ENCODE data around the gene CDK6.

CDK6 gene

GRCh38 chr7:92723943-92724342, 112.4 kb downstream of the CDK6 start:
- H3K36me3 ChIP-seq (ENCODE audit: insufficient read depth, low read length) = peaks cover 39% of the 10 kb centered on the region
- H3K27ac ChIP-seq (ENCODE audit: low read depth, low read length, poor library complexity, severe bottlenecking) = no peak overlapping the region
- H3K79me2 ChIP-seq (ENCODE audit: insufficient read depth, low read length) = no peaks in the 10 kb centered on the region
- H4K20me1 ChIP-seq (ENCODE audit: insufficient read depth, low read length) = no peaks in the 10 kb centered on the region
- peaks cover 14% of the 10 kb centered on the region for H3K4me1 ChIP-seq (ENCODE audit: insufficient read depth, low read length, severe bottlenecking)
- no peak overlapping the region for H2AFZ ChIP-seq (ENCODE audit: low read length)
- TF ChIP-seq EZH2 (IDR thresholded peaks at IDR 0.05; ENCODE audit: borderline replicate concordance, low read length) (no peak), CTCF (IDR thresholded peaks at IDR 0.05; ENCODE audit: low read length) (no peak)
- no peak overlapping the region for H3K9ac ChIP-seq (ENCODE audit: low read length)
- H3K4me3 ChIP-seq (ENCODE audit: low read depth, low read length, poor library complexity, severe bottlenecking) = no peak overlapping the region
- no peaks in the 10 kb centered on the region for H3K9me3 ChIP-seq (ENCODE audit: low read length)
- no peaks in the 10 kb centered on the region for H3K27me3 ChIP-seq (ENCODE audit: insufficient read depth, low read length)
- H3F3A ChIP-seq (ENCODE audit: insufficient read depth, low read length) = no peaks in the 10 kb centered on the region
- H3K4me2 ChIP-seq (ENCODE audit: low read length) = no peak overlapping the region
- no peaks in the 10 kb centered on the region for H3K9me2 ChIP-seq (ENCODE audit: low read depth, low read length)

GRCh38 chr7:92723205-92723604, 113.2 kb downstream of the CDK6 start:
- Histone ChIP-seq H3F3A (ENCODE audit: insufficient read depth, low read length) (no peaks in the 10 kb centered on the region), H3K27me3 (ENCODE audit: insufficient read depth, low read length) (no peaks in the 10 kb centered on the region), H3K36me3 (ENCODE audit: insufficient read depth, low read length) (peaks cover 39% of the 10 kb centered on the region), H2AFZ (ENCODE audit: low read length) (no peak overlapping the region), H3K9me2 (ENCODE audit: low read depth, low read length) (no peaks in the 10 kb centered on the region), H3K9ac (ENCODE audit: low read length) (no peak overlapping the region), H4K20me1 (ENCODE audit: insufficient read depth, low read length) (no peaks in the 10 kb centered on the region), H3K27ac (ENCODE audit: low read depth, low read length, poor library complexity, severe bottlenecking) (no peak overlapping the region), H3K4me2 (ENCODE audit: low read length) (no peak overlapping the region), H3K79me2 (ENCODE audit: insufficient read depth, low read length) (no peaks in the 10 kb centered on the region), H3K4me3 (ENCODE audit: low read depth, low read length, poor library complexity, severe bottlenecking) (no peak overlapping the region), H3K4me1 (ENCODE audit: insufficient read depth, low read length, severe bottlenecking) (peaks cover 14% of the 10 kb centered on the region), H3K9me3 (ENCODE audit: low read length) (no peaks in the 10 kb centered on the region)
- TF ChIP-seq EZH2 (IDR thresholded peaks at IDR 0.05; ENCODE audit: borderline replicate concordance, low read length) (no peak), CTCF (IDR thresholded peaks at IDR 0.05; ENCODE audit: low read length) (no peak)

GRCh38 chr7:92722541-92722940, 113.8 kb downstream of the CDK6 start:
- H3K27me3 ChIP-seq (ENCODE audit: insufficient read depth, low read length) = no peaks in the 10 kb centered on the region
- H3K4me2 ChIP-seq (ENCODE audit: low read length) = no peak overlapping the region
- H3K9me3 ChIP-seq (ENCODE audit: low read length) = no peaks in the 10 kb centered on the region
- H2AFZ ChIP-seq (ENCODE audit: low read length) = no peak overlapping the region
- no peak overlapping the region for H3K9ac ChIP-seq (ENCODE audit: low read length)
- no peak overlapping the region for H3K27ac ChIP-seq (ENCODE audit: low read depth, low read length, poor library complexity, severe bottlenecking)
- no peaks in the 10 kb centered on the region for H3F3A ChIP-seq (ENCODE audit: insufficient read depth, low read length)
- H3K9me2 ChIP-seq (ENCODE audit: low read depth, low read length) = no peaks in the 10 kb centered on the region
- H3K4me3 ChIP-seq (ENCODE audit: low read depth, low read length, poor library complexity, severe bottlenecking) = no peak overlapping the region
- peaks cover 14% of the 10 kb centered on the region for H3K4me1 ChIP-seq (ENCODE audit: insufficient read depth, low read length, severe bottlenecking)
- peaks cover 39% of the 10 kb centered on the region for H3K36me3 ChIP-seq (ENCODE audit: insufficient read depth, low read length)
- H4K20me1 ChIP-seq (ENCODE audit: insufficient read depth, low read length) = no peaks in the 10 kb centered on the region
- H3K79me2 ChIP-seq (ENCODE audit: insufficient read depth, low read length) = no peaks in the 10 kb centered on the region
- TF ChIP-seq CTCF (IDR thresholded peaks at IDR 0.05; ENCODE audit: low read length) (no peak), EZH2 (IDR thresholded peaks at IDR 0.05; ENCODE audit: borderline replicate concordance, low read length) (no peak)

All from OCI-LY1 (cell line).